Activated CD4-positive, alpha-beta T cell treated with anti-CD3 and anti-CD28 coated beads, Interleukin-2, amount 50 U/mL, for 48 hours (primary cell): Measurements from ENCODE around the gene GRB2.
"Not testable (repeated sequence)": the region's sequence is repeated elsewhere in the genome, so short reads cannot be mapped to it uniquely, and the experiment has no call there.

Experiments used
- DNase-seq, 2 experiments: peaks; one replicate each; pipeline ENCODE4 v3.0.0-alpha.2; 2020

GRB2 gene

DNA sequence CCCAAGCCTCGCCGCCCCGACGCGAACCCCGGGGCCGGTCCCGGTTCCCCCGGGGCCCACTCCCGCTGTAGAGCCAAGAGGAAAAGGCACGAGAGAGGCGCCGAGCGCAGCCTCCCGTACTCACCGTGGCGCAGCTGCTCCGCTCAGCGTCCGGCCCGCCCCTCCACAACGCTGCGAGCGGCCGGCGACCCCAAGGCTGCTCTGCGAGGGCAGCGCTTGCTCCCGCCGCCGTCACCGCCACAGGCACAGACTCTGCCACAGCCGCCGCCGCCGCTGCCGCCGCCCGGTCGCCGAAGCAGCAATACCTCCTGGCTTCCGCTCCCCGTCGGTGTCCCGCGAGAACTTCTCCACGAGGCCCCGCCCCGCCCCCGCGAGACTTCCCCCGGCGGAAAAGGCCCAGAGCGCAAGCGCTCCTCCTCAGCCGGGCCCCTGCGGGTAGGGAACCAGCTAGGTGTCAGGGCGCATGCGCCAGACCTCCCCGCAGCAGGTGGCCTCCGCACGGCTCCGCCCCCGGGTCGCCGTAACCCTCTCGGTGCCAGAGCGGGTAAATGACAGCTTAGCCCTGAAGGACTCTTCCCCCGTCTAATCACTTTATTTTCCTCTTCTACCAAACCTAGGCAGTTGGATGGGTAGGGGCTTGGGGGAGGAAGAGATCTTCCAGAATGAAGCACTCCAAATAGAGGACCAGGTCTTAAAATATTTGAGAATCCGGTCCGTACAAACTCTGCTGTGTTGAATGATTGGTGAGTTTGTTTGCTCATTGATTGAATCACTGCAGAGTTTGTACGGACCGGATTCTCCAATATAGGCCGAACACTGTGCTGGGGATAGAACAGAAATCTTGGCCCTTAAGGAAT lies at the start of gene GRB2:
GRB2 (minus strand) TSS at position 314 of the 857 bp plus-strand sequence. CDS start 12,050 bp downstream, outside the sequence.
- DNase-seq = peak; percentile 100

GRCh38 chr17:75454672-75455071 lies 49.2 kb upstream of the GRB2 start:
- not testable (repeated sequence) for DNase-seq

GRCh38 chr17:75454193-75454592 lies 48.7 kb upstream of the GRB2 start:
- DNase-seq = no peak

DNA sequence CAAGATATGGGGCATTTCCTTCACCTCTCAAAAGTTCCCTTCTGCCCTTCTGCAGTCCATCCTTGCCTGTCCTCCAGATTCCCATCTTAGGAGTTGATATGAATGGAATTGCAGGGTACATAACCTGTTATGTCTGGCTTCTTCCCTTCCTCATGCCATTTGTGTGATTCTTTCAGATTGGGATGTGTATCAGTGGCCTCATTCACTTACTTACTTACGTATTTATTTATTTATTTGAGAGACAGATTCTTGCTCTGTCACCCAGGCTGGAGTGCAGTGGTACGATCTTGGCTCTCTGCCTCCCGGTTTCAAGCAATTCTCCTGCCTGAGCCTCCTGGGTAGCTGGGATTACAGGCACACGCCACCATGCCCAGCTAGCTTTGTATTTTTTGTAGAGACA lies 44.8 kb upstream of the GRB2 start:
- DNase-seq = no peak

GRCh38 chr17:75447951-75448856 lies 42.7 kb upstream of the GRB2 start:
- no peak for DNase-seq

DNA sequence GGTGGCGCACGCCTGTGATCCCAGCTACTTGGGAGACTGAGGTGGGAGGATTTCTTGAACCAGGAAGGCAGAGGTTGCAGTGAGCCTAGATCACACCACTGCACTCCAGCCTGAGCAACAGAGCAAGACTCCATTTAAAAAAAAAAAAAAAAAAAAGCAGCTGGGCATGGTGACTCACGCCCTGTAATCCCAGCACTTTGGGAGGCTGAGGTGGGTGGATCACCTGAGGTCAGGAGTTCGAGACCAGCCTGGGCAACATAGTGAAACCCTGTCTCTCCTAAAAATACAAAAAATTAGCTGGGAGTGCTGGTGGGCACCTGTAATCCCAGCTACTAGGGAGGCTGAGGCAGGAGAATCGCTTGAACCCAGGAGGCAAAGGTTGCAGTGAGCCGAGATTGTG lies 40.4 kb upstream of the GRB2 start:
- DNase-seq = not testable (repeated sequence)

- no peak for DNase-seq
Observed at GRCh38 chr17:75445296-75445695, 39.8 kb upstream of the GRB2 start.

DNA sequence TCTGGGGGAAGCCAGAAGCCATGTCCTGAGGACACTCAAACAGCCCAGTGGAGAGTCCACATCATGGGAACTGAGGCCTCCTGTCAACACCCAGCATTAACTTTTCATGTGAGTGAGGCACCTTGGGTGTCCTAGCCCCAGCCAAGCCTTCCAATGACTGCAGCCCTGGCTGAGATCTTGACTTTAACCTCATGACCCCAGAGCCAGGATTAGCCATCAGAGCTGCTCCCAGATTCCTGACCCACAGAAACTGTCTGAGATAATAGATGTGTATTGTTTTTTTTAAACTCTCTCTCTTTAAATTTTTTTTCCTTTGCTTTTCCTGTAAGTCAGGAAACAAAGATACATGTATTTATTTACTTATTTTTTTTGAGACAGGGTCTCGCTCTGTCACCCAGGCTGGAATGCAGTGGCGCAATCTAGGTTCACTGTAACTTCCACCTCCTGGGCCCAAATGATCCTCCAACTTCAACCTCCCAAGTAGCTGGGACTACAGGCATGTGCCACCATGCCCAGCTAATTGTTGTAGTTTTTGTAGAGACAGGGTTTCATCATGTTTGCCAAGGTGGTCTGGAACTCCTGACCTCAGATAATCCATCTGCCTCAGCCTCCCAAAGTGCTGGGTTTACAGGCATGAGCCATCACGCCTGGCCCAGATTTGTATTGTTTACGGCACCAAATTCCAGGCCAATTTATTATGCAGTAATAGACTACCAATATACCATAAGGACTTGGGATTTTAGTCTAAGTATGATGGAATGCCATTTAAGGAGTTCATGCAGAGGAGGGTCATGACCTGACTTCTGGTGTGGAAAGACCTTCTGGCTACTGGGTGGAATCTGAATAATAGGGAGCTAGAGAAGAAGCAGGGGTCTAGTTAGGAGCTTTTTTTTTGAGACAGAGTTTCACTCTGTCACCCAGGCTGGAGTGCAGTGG lies 37.0 kb upstream of the GRB2 start:
- no peak for DNase-seq

GRCh38 chr17:75440738-75441448 lies 35.4 kb upstream of the GRB2 start:
- no peak for DNase-seq

DNA sequence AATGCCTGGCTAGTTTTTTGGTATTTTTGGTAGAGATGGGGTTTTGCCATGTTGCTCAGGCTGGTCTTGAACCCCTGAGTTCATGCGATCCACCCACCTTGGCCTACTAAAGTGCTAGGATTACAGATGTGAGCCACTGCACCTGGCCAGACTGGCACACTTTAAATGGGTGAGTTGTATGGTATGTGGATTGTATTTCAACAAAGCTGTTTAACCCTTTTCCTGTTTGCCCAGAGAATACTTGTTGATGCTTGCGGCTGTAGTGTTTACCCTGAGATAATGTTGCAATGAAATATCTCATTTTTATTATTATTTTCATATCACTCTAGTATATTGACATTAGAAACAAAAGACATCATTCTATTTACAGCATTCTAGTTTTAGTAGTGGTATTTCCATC lies 33.8 kb upstream of the GRB2 start:
- DNase-seq = no peak

DNA sequence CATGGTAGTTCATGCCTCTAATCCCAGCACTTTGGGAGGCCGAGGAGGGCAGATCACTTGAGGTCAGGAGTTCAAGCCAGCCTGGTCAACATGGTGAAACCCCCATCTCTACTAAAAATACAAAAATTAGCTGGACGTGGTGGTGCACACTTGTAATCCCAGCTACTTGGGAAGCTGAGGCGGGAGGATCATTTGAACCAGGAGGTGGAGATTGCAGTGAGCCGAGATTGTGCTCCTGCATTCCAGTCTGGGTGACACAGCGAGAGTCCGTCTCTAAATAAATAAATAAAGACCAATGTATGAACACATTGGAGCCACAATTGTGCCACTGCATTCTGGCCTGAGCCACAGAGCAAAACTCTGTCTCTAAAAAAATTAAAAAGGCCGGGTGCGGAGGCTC lies 31.9 kb upstream of the GRB2 start:
- not testable (repeated sequence) for DNase-seq

DNA sequence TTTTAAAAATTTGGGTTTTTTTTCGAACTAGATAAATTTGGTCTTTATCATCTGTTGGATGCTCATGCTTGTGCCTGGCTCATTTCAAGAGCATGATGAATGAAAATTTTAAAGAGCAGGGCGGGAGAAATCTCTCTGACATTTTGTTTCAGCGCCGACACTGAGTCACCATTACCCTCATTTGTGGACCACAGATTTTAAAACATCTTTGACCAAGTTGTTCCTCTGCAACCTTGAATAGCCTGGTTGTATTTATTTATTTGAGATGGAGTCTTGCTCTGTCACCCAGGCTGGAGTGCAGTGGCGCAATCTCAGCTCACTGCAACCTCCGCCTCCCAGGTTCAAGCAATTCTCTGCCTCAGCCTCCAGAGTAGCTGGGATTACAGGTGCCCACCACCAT lies 29.0 kb upstream of the GRB2 start:
- not testable (repeated sequence) for DNase-seq

GRCh38 chr17:75433218-75433783 lies 27.8 kb upstream of the GRB2 start:
- DNase-seq = no peak

DNA sequence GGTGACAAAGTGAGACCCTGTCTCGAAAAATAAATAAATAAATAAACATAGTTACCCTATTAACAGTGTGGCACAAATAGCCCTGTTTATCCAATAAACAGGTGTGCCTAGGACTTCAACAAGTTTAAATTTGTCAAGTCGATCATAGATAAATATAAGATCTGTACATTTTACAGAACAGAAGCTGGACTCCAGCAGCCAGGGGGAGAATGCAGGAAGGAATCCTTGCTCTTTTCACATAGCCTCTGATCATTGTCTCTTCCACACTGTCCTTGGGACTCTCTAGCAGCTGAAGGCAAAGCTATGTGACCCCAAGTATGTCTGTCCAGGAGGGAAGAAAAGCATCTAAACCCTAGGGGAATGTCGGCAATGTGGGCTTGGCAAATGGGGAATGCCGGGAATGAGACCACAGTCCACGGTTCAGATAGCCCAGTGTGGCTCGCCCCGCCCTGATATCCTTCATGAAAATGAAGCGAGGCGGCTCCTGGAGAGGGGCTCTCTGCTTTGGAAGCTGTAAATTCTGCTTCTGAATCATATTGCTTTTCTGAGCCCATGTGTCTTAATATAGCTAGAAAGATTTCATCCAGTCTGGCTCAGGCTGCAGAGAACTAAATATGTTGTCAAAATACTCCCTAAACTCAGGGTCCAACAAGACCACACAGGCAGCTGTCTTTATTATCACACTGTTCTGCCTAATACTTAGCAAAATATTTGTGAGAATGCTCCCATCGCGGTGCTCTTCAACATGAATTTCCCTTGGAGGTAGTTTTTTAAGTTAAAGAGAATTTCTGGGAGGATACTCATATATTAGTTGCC lies 24.9 kb upstream of the GRB2 start:
- no peak for DNase-seq

GRCh38 chr17:75428543-75429469 lies 23.3 kb upstream of the GRB2 start:
- no peak for DNase-seq

- DNase-seq = no peak
Observed at GRCh38 chr17:75418531-75418930, 13.1 kb upstream of the GRB2 start.

GRCh38 chr17:75417054-75417580 lies 11.6 kb upstream of the GRB2 start:
- DNase-seq = no peak

- no peak for DNase-seq
Observed at GRCh38 chr17:75416006-75416405, 10.5 kb upstream of the GRB2 start.

DNA sequence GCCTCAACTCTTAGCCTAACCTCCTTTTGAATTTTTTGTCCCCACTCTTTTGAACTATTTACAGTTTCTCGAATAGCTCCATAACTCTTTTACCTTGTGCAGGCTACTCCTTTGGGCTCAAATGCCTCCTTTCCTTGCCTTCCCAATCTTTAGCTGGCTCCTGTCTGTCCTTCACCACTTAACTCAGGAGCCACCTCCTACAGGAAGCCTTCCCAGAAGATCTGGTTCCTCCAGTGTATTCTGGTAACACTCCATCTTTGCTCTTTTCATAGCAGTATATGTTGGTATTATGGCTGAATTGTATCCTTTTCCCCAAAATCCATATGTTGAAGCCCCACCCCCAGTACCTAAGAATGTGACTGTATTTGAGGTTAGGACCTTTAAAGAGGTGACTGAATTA lies 9.0 kb upstream of the GRB2 start:
- no peak for DNase-seq
